ENCODE measurements around the gene GSC.

GRCh38 chr14:94768521-94769390, 1.2 kb downstream of the GSC start:
- TF ChIP-seq, protein P1, sequence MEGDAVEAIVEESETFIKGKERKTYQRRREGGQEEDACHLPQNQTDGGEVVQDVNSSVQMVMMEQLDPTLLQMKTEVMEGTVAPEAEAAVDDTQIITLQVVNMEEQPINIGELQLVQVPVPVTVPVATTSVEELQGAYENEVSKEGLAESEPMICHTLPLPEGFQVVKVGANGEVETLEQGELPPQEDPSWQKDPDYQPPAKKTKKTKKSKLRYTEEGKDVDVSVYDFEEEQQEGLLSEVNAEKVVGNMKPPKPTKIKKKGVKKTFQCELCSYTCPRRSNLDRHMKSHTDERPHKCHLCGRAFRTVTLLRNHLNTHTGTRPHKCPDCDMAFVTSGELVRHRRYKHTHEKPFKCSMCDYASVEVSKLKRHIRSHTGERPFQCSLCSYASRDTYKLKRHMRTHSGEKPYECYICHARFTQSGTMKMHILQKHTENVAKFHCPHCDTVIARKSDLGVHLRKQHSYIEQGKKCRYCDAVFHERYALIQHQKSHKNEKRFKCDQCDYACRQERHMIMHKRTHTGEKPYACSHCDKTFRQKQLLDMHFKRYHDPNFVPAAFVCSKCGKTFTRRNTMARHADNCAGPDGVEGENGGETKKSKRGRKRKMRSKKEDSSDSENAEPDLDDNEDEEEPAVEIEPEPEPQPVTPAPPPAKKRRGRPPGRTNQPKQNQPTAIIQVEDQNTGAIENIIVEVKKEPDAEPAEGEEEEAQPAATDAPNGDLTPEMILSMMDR (IDR thresholded peaks at IDR 0.05): no peak
- no peak for TF ChIP-seq EZH2 (IDR thresholded peaks at IDR 0.05; ENCODE audit: borderline replicate concordance, insufficient read depth, low read depth, low read length, poor library complexity, severe bottlenecking)

Measured in B cell (primary cell).